Measurements from ENCODE around the gene RHEB.

- TF ChIP-seq CTCF (IDR thresholded peaks at IDR 0.05) (no peak), EZH2 (IDR thresholded peaks at IDR 0.05; ENCODE audit: borderline replicate concordance, insufficient read depth, low read depth, low read length, poor library complexity, severe bottlenecking) (no peak)
These were observed at the start of gene RHEB for GRCh38 chr7:151519765-151520418.
